ENCODE measurements around the gene DRC3. TPM values are rescaled to one million over a fixed set of nuclear protein-coding genes. Genes with fewer than 3 reads are reported as not detected.
"Not testable (repeated sequence)": the region's sequence is repeated elsewhere in the genome, so short reads cannot be mapped to it uniquely, and the experiment has no call there.

The DRC3 gene
- total and polyA plus RNA-seq, 12 donors, result 0.55 to 3.0 (median 2.0) TPM

GRCh38 chr17:17993366-17993765 lies 20.7 kb downstream of the DRC3 start:
- no peaks in the 10 kb centered on the region for H3K9me3 ChIP-seq
- H3K27me3 ChIP-seq, result no peaks in the 10 kb centered on the region
- peaks cover 0 to 9% (median 0%) of the 10 kb centered on the region in 9 donors for H3K4me1 ChIP-seq
- WGBS, 2 donors, result 88 to 97% methylated on average over 2 of the region's 2 CpGs
- TF ChIP-seq CTCF (IDR thresholded peaks at IDR 0.05), result no peak
- H3K27ac ChIP-seq, result no peak overlapping the region
- ATAC-seq (no peak), DNase-seq (no peak)
- no peak overlapping the region for H3K4me3 ChIP-seq
- intact Hi-C loops (cut with DNase I), result loop anchor here in 4 of 10 donors (5.0 kb wide), 3 partner anchors 34 to 44 kb away; partner anchors contain the start of genes ATPAF2 (in 1 of the 4) and GID4 (in 1 of the 4)
- H3K36me3 ChIP-seq, result no peaks in the 10 kb centered on the region

GRCh38 chr17:17993852-17994251 lies 21.2 kb downstream of the DRC3 start:
- H3K36me3 ChIP-seq, result no peaks in the 10 kb centered on the region
- no peak for TF ChIP-seq CTCF (IDR thresholded peaks at IDR 0.05)
- peaks cover 0 to 9% (median 0%) of the 10 kb centered on the region in 9 donors for H3K4me1 ChIP-seq
- intact Hi-C loops (cut with DNase I), result loop anchor here in 6 of 10 donors (2.0 to 5.0 kb wide), 4 partner anchors 33 to 43 kb away; partner anchors contain the start of genes ATPAF2 (in 1 of the 6) and GID4 (in 1 of the 6)
- H3K27me3 ChIP-seq, result no peaks in the 10 kb centered on the region
- H3K27ac ChIP-seq, result no peak overlapping the region
- ATAC-seq, result peak in 2 of 8 donors; percentile 14
- no peaks in the 10 kb centered on the region for H3K9me3 ChIP-seq
- 96 to 97% methylated on average over 12 of the region's 12 CpGs for WGBS, 2 donors
- H3K4me3 ChIP-seq, result no peak overlapping the region
- no peak for DNase-seq

- Histone ChIP-seq H3K9me3 (no peaks in the 10 kb centered on the region), H3K27ac (no peak overlapping the region), H3K4me3 (no peak overlapping the region), H3K4me1 (peaks cover 0 to 9% (median 0%) of the 10 kb centered on the region in 9 donors), H3K27me3 (no peaks in the 10 kb centered on the region), H3K36me3 (no peaks in the 10 kb centered on the region)
- DNase-seq, result peak; percentile 17 to 37
- intact Hi-C loops (cut with DNase I), result loop anchor here in 7 of 10 donors (2.0 to 5.0 kb wide), 4 partner anchors 33 to 43 kb away; partner anchors contain the start of genes ATPAF2 (in 1 of the 7) and GID4 (in 1 of the 7)
- peak in 8 of 9 donors; percentile 15 to 63 (median 54) for TF ChIP-seq CTCF (IDR thresholded peaks at IDR 0.05)
- WGBS, 2 donors, result 47 to 62% methylated on average over 18 of the region's 18 CpGs
- peak; percentile 34 to 85 (median 78) for ATAC-seq
Observed at GRCh38 chr17:17994271-17995069, 21.8 kb downstream of the DRC3 start.

GRCh38 chr17:17995887-17996286 lies 23.2 kb downstream of the DRC3 start:
- DNase-seq, H3K36me3 ChIP-seq, H3K27ac ChIP-seq, H3K9me3 ChIP-seq, ATAC-seq, H3K4me3 ChIP-seq, H3K4me1 ChIP-seq, H3K27me3 ChIP-seq: not testable (repeated sequence)
- intact Hi-C loops (cut with DNase I), result loop anchor here in 3 of 10 donors (2.0 to 5.0 kb wide), 2 partner anchors 36 to 37 kb away; no protein-coding TSS in a partner anchor
- 96 to 97% methylated on average over 8 of the region's 8 CpGs for WGBS, 2 donors

Data from heart right ventricle (tissue), 16 donors.